HL-60 (cell line): ENCODE data around the gene HSBP1.

ENCODE experiments used
- DNase-seq, 2 experiments: peaks; one replicate each; pipeline ENCODE4 v3.0.0-alpha.2; 2010 to 2020; ENCODE audit warnings: low read depth in 1 of 2, low spot score in 1 of 2
- H3K27ac ChIP-seq: fragments of 250-450 bp; sonication (Bioruptor Pico); replicated peaks from 2 replicates; pipeline ENCODE4 v1.5.1; 2020; ENCODE audit warnings: mild to moderate bottlenecking, moderate library complexity
- H3K27me3 ChIP-seq: fragments of 250-450 bp; sonication (Bioruptor Pico); 2 replicates; pipeline ENCODE4 v1.5.1; 2021; ENCODE audit warnings: mild to moderate bottlenecking, moderate library complexity; ENCODE audit not compliant: insufficient read depth, poor library complexity, severe bottlenecking
- H3K4me3 ChIP-seq: replicated peaks from 2 replicates; pipeline ENCODE4 v1.5.1; 2011; ENCODE audit warnings: mild to moderate bottlenecking, control low read depth, low read length; ENCODE audit not compliant: insufficient read depth
- CTCF ChIP-seq: IDR thresholded peaks from one replicate; pipeline ENCODE4 v1.5.1; 2011; ENCODE audit warnings: low read length, control low read depth, inconsistent platforms; ENCODE audit not compliant: insufficient read depth
- GABPA ChIP-seq: IDR thresholded peaks from 2 replicates; pipeline ENCODE4 v1.6.1; 2012; ENCODE audit warnings: low read depth
- POLR2AphosphoS5 ChIP-seq: IDR thresholded peaks from 2 replicates; pipeline ENCODE4 v1.6.1; 2012; ENCODE audit warnings: low read depth
- REST ChIP-seq: IDR thresholded peaks from 2 replicates; pipeline ENCODE4 v1.6.1; 2012; ENCODE audit warnings: low read depth; ENCODE audit not compliant: insufficient replicate concordance
- SPI1 ChIP-seq: IDR thresholded peaks from 2 replicates; pipeline ENCODE4 v1.6.1; 2012; ENCODE audit warnings: low read depth, mild to moderate bottlenecking, borderline replicate concordance

HSBP1 gene

GRCh38 chr16:83845263-83845662, 37.5 kb downstream of the HSBP1 start:
- Histone ChIP-seq H3K4me3 (no peak overlapping the region), H3K27me3 (no peaks in the 10 kb centered on the region), H3K27ac (no peak overlapping the region)
- no peak for TF ChIP-seq GABPA
- no peak for TF ChIP-seq POLR2AphosphoS5
- TF ChIP-seq CTCF = no peak
- TF ChIP-seq REST = no peak
- no peak for TF ChIP-seq SPI1
- no peak for DNase-seq

GRCh38 chr16:83847371-83848225, 39.8 kb downstream of the HSBP1 start:
- Histone ChIP-seq H3K4me3 (no peak overlapping the region), H3K27me3 (no peaks in the 10 kb centered on the region), H3K27ac (peak overlapping the region; percentile 31)
- DNase-seq = peak; percentile 79 to 87
- TF ChIP-seq POLR2AphosphoS5 = no peak
- no peak for TF ChIP-seq REST
- TF ChIP-seq SPI1 = peak; percentile 48; the same call in 1 of the 2 replicates
- peak; percentile 31 for TF ChIP-seq CTCF
- TF ChIP-seq GABPA = no peak

GRCh38 chr16:83849421-83849820, 41.6 kb downstream of the HSBP1 start:
- Histone ChIP-seq H3K27me3 (no peaks in the 10 kb centered on the region), H3K4me3 (no peak overlapping the region), H3K27ac (no peak overlapping the region)
- DNase-seq = no peak
- no peak for TF ChIP-seq POLR2AphosphoS5
- TF ChIP-seq REST = no peak
- no peak for TF ChIP-seq SPI1
- no peak for TF ChIP-seq GABPA
- TF ChIP-seq CTCF = no peak
